Stimulated activated CD4-positive, alpha-beta T cell treated with anti-CD3 and anti-CD28 coated beads, Interleukin-15, amount 100 ng/mL, for 24 hours (primary cell): ENCODE measurements around the gene TMEM242.

Source experiments
- DNase-seq: peaks from one replicate; pipeline ENCODE4 v3.0.0-alpha.2; 2020

TMEM242 gene

DNA sequence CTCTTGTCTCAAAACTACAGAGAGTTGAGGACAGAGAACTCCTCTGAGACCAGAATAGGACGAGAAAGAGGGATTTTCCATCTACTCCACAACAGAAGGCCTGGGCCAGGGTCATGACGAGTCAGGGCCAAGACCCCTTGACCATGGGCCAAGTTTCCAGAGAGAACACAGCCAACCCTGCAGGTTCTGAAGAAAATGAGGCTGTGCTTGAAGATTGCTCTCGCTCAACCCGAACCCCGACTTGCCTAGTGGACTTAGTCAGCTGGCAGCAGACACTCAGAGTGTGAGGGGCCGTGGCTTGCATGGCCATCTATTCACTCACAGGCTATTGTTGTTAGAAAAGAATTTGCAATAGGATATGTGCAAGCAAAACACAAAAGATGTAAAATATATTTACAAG lies 54.5 kb downstream of the TMEM242 start:
- DNase-seq: no peak

DNA sequence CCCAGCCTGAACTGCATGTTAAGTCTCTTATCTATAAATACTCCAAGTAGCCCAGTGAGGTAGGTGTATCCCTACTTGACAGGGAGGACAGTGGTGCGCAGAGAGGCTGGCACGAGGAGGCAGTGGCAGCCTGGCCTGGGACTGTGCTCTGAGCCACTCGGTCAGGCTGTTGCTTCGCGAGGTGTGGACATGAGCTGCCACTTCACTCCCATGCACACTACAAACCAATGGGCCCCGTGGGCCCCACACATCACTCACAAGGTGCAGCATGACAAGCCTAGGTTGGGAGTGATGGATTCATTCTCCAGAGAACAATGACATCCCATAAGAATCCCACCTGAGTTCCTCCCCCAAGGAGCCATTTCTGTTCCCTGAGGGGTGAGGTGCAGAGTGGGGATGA lies 54.9 kb downstream of the TMEM242 start:
- DNase-seq: no peak

DNA sequence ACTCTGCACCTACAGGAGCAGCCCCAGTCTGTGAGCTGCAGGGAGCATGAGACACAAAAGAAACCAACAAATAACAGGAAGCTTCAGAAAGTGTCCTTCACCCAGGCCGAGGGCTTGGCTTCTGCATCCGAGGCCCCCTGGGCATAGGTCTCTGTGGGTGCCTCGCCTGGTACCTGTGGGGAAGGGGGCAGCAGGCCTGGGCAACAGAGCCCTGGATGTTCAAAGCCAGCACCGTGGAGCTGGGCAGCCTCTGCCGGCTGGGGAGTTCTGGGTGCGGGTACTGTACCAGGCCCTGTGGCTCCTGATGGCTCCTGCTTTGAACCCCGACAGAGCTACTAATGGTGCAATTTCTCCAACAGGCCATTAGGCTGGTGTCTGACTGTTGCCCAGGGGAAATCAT lies 55.7 kb downstream of the TMEM242 start:
- no peak for DNase-seq

DNA sequence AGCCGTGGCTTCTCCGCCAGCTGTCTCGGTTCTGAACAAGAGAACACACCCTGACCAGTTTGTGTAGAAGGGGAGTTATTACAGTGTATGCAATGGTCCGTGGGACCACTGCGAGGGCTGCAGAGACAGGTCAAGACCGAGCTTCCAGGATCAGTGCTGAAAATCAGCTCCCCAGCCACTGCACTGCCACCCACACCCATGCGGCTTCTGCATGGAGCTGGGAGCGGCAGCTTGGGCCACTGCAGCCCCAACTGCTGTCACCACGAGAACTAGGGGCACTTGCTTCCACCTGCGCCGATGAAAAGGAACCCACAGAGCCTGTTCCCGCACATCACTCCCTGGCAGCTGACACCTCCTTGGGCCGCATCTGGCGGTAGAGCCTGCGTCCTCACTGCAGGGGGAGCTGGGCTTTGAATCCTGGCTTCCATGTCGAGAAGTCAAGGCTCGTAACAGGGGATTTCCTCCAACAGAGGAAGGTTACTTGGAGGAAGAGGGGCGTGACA lies 56.2 kb downstream of the TMEM242 start:
- no peak for DNase-seq

DNA sequence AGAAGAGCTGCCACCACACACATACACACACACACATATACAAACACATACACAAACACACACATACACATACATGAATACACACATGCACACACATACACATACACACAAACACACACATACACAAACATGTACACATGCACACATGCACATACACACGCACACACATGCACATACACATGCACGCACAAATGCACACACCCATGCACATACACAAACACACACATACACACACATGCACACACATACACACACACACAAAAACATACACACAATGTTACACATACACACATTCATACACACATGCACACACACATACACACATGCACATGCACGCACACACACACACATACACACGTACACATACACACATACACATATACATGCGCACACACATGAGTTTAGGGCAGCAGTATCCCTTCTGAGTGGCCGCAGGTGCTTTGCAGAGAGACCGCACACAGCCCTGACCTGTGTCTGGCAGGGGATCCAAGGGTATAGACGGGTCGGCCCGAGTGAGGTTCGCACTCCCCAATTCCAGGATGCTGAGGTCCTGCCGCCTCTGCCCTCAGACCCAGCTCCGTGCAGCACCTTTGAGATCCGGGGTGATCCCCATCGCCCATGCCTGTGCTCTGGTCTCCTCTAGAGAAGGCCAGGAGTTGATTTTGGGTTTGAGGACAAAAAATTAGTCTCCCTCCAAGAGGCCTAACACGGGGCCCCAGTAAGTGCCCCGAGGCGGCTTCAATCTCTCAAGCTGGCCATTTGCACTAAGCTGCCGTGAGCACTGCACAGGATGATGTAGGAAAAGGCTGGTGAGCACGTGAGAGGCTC lies 56.8 kb downstream of the TMEM242 start:
- no peak for DNase-seq

DNA sequence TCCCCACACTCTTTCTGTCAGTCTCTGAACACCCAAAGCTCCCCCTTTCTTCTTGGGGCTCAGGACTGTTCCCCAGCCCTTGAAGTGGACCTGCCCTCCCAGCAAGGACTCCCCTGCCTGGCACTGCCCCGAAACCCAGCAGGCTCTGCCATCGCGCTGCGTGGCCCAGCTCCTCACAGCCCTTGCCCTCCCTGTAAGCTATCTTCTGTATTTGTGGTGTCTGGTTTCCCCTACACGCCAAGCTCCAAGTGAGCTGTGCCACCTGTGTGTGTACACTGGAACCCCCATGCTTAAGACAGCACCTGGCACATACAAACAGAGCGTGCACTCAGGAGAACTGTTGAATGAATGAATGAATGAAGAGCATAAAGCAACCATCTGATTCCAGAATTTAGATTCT lies 57.7 kb downstream of the TMEM242 start:
- DNase-seq: no peak

DNA sequence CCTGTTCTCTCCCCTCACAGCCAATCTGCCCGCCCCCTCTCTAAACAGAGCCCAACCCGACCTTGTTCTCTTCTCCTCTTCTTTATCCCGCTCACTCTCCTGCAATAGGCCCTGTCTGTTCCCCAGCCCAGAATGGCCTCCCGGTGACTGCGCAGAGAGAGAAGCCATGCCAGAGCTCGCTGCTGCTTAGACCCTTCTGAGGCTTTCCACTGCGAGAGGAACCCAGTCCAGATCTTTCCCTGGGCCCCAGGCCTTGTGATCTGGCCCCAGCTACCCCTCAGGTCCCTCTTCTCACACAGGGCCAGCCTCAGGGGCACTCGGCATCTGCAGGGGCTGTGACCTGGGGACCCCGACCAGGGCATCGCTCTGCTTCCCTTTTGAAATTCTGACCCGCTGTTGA lies 58.1 kb downstream of the TMEM242 start:
- DNase-seq: no peak

DNA sequence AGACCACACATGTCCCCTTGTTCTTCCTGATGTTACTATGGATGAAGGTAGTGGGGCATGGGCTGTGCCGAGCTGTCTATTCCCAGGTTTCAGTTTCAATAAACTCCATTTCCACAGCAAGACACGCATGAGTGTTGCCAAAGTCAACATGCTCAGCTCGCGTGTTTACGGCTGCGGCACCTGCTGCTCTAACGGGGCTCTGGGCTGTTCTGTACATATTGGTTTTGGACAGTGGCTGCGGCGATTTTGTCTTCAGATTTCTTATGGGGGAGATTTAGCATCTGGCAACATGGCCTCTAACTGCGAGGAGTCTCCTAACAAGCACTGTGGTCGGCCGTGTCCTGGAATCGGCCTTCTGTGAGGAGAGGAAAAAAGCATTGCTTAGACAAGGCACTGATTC lies 58.6 kb downstream of the TMEM242 start:
- no peak for DNase-seq

DNA sequence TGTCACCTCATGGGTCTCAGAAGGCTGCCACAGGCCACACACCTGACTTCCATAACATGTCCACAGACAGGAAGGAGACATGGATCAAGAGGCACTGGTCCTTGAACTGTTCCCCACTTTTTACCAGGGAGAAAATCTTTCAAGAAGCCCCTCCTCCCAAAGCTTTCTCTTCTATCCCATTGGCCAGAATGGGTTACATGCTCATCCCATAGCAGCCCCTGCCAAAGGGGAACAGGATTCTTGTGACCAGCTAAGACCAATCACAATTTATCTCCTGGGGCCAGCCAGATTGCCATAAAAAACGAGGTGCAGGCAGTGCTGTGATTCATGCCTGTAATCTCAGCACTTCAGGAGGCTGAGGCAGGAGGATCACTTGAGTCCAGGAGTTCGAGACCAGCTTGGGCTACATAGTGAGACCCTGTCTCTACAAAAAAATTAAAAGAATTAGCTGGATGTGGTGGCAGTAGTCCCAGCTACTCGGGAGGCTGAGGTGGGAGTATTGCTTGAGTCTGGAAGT lies 59.4 kb downstream of the TMEM242 start:
- no peak for DNase-seq

DNA sequence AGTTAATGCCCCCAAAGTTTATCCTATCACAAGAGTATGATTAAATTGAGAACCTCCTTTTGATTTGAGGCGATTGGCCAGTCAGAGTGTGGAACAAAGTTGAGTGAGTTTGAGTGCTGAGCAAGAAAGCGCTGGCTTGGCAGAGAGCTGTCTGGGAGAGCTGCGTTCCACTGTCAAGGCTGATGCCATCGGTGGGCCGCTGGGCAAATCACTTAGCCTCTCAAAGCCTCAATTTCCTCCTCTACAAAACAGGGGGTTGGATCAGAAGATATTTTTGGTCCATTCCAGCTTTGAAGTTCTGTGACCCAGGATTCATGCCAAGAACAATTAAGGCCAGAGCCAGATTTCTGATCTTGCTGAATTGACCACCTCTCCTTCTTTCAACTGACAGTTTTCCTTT lies 60.2 kb downstream of the TMEM242 start:
- DNase-seq: no peak

DNA sequence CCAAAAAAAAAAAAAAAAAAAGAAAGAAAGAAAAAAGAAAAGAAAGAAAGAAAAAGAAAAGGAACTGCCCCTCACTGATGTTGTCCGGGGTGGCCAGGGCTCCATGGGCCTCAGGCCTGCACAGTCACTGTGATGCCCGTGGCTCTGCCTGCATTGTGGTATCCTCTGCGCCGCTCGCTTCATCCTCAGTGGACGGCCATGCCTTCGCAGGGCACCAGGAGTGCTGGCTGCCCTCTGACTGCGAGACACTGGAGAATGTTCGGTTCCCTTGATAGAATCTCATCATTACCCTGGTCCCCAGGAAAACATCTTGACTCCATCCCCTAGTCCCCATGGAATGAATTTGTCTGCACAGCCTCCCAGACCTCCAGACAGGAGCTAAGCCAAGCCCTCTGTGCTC lies 61.7 kb downstream of the TMEM242 start:
- DNase-seq: no peak

DNA sequence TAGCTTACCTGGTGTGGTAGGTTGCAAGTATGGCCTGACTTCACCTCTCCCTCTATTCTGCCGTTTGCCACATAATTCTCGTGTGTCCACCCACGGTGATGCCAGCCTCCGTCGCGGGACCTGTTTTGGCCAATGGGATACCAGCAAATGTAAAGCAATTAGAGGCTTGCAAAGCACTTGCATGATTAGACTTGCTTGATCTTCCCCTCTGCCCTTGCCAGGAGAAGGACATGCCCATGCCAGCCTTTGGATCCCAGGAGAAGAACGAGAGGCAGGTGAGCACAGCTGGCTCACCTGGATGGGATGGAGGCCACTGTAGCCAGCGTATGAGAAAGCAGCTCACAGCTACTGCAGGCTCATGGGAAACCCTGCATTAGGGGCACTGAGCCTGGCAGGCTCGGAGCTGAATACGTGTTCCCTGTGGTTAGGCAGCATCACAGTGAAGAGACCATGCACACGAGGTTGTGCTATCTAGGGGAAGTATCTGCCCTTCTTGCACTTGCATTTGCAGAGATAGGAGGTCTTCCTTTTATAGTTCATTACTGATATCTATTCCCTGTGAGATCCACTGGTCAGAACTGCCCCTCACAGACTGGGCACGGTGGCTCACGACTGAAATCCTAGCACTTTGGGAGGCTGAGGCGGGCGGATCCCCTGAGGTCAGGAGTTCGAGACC lies 62.4 kb downstream of the TMEM242 start:
- no peak for DNase-seq

DNA sequence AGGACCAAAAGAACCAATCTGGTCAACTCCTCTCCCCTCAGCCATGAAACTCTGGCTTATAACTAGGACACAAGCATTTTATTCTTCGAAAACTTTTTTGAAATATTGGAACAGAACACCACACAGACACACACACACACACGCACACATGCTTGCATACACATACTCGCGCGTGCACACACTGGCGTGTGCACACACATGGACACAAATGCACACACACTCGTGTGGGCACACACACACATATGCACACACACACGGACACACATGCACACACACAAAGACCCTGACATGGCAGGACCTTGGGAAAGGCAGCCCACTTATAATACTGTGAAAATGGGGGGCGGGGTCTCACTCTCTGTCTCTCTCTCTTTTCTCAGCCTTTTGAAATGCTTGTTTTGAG lies 63.9 kb downstream of the TMEM242 start:
- no peak for DNase-seq

DNA sequence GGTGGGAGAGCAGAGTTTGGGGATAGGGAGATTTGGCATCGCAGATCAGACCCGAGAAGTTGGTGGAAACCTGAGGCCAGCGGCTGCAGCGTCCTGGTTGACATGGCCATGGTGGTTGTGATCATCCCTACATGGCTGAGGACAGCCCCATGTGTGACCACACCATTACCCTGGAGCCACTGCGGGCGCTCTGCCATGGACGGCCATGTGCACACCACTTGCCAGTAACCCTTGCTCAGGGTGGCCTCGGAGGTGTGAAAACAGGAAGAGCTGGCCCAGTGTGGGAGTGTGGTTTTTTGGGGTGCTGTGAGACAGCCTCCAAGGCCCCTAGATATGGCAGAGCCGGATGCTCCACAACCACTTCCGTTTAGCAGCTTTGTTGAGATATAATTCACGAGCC lies 64.4 kb downstream of the TMEM242 start:
- DNase-seq: no peak

DNA sequence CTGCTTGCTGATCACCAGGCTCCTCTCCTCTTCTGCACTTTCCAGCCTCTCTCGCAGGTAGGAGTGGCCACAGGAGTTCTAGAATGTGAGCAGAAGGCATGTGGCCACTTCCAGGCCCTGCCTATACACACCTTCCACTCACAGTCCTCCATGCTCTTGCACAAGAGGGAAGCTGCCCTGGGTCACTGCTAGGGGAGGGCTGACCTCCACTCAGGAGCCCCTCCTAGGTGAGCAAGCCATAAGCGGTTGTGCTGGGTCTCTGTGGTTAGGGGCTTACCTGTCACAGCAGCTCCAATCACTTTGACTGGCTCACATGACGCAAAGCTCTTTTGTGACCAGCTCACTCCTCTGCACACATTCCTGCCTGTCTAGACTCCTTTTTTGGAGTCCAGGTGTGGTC lies 68.2 kb downstream of the TMEM242 start:
- DNase-seq: no peak

DNA sequence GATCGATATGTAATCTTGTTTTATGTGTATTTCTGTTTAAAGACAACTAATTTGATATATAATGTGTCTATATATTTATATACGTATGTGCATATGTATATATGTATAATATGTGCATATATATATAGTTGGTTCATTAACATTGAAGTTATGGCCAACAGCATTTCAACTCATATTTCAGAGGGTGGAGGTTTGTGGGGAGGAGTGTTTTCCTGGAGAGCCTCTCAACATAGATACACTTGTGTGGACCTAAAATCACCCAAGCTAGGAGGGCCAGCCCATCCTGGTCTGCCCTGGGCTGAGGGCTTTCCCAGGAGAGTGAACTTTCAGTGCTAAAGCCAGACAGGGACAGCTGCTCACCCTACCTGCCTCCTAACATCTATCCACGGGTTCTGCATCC lies 68.8 kb downstream of the TMEM242 start:
- DNase-seq: no peak

DNA sequence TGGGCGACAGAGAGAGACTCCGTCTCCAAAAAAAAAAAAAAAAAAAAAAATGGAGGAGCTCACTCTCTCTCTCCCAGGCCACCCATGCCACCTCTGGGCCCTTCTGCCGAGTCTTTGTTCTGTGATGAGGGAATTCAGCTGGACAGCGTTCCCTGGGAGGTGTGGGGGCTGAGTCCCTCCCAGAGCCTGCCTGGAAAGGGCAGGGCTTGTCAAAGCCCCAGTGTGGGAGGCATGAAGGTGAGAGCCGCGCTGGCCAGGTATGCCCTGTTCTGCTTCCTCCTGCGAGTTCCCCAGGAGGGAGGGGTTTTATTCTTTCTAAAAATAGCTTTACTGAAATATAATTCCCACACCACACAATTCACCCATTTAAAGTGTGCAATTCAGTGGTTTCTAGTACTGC lies 69.6 kb downstream of the TMEM242 start:
- no peak for DNase-seq

DNA sequence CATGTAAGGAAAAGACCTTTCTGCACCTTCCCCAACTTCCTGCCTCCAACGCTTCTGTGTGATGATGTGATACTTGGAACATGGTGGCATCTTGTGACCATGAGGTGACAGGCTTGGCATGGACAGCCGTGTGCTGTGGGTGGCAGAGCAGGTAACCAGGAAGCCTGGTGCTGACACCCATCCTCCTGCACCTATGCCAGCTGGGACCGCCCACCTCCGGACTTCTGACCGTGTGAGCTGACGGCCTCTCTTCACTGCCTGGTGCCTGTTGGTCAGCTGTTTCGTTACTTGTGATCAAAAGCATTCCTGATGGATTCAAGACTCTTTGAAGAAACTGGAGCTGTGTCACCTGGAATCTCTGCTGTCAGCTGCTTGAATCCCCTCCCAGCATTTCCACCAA lies 70.3 kb downstream of the TMEM242 start:
- DNase-seq: no peak

DNA sequence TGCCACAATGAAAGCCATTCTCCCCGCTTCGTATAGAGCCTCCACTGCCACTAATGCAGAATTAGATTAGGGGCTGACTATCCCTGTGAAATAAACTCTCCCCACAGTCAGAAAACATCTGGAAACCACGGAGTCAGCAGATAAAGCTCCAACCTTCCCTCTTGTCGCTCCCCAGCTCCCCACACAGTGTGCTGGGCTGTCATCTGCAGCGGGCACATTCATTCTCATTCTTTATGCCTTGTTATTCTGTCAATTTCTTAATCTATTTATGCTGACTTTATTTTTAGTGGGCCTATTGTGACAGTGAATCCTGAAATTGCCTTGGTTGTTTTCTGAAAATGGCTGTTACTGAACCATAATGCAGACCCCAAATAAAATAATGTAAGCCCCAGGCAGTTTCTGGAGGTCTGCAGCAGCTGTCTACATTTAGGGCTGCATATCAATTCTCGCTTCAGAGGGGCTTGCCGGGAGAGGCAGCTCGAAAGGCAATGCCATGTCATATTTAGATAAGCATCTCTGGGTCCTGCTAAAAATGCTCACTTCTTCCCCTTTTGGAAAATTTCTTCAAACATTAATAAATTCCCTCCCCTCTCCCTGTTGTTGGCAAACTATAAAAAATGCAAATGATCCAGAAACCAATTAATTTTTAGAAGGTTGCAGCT lies 71.6 kb downstream of the TMEM242 start:
- DNase-seq: no peak

DNA sequence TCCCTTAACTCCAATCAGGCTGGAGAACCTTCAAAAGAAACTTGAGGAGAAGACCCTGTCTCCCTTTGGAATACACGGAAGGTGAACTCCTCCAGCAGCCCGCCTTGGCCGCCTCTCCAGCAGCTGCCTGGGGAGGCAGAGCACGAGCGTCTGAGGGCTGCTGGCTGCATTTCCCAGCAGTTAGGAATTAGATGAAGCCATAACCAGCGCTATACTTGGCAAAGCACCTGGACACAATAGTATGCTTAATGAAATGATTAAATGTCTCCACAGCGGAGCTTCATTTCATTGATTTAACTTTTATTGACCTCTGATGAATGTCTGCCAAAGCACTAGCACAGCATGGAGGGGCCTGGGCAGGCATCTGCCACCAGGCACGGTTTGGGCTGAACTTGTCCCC lies 73.5 kb downstream of the TMEM242 start:
- DNase-seq: no peak

DNA sequence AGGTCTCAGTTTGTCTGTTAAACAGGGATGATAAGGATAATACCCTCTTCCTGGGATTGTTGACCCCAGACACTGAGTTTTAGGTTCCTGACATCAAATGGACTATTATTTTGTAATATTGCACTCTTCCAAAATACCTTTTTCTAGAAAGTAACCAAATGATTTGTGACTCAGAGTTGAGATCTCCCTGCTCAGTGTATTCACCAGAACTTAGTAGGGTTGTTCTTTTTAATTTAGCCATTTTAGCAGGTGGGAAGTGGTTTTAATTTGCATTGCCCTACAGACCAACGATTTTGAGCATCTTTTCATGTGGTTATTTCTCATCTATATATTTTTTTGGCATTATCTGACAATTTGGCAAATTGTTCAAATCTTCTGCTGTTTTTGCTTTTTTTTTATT lies 75.1 kb downstream of the TMEM242 start:
- no peak for DNase-seq

DNA sequence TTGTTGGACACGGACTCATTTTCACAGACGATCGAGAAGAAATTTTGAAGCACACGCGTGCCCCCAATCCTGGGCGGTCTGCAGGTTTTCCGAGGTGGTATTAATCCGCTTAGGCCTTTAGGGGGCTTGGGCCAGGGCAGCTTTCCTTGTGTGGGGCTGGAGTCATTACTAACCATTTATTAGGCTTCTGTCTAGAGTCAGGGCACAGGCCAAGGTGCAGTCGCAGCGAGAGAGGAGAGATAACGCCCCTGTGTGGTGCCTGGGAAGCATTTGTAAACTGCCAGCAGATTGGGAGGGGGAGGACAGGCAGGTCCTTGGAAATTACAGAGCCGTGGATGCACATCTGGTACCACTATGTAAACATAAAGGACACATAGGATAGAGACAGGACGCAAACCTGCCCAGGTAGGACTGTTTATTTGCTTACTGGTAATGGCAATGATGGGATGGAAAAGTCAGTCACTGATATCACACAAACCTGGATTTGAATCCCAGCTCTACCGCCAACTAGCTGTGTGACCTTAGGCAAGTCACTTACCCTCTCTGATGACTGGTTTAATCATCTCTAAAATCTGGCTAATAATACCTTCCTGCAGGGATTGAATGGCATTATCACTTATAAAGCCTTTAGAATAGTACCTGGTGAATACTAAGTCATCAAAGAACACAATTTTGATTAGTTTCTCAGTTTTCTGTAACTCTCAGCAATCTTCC lies 76.4 kb downstream of the TMEM242 start:
- no peak for DNase-seq

DNA sequence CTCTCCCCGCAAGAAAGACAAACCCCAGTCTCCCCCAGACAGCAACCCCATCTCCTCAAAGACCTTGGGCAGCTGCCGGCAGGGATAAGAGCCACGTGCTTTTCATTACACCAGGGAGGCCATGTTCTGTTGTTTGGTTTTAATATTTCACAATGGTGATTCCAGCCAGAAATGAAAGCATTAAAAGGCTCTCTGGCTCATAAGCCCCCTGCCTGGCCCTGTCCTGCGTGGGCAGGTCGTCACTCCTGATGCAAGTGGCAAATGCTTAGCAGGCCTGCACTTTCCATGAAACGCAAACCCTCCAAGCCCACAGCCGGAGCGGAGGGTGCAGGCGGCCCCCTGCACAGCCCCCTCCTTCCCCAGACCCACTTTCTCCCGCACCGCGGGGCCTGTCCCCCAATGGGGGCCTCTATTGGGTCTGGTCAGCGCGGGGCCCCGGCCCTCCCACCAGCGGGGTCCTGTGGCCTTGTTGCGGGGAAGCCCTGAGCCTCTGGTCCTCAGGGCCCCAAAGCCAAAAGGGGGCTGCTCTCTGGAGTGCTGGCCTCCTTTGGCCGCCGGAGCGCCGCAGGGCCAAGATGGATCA lies 77.2 kb downstream of the TMEM242 start:
- no peak for DNase-seq
